ENCODE measurements around the gene CLDN9. TPM values are rescaled to one million over a fixed set of nuclear protein-coding genes. Genes with fewer than 3 reads are reported as not detected.

CLDN9 gene
- total and polyA plus RNA-seq, 5 donors from 2014 or later: not detected

DNA sequence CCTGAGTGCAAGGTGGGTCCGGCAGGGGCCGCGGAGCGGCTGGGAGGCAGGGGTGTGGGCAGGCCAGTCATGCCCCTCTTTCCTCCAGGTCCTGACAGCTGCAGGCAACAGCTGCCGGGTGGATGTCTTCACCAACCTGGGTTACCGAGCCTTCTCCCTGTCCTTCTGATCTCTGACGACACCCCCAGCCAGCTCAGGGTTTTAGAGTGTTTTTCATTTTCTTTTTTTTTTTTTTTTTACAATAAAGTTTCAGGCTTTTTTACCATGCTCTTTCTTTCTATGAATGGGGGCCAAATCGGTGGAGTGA, 14.7 kb downstream of the CLDN9 start:
- Mint-ChIP-seq H3K27me3 (peaks cover 37% of the 10 kb centered on the region), H3K4me3 (peak overlapping the region in 1 of 4 donors; percentile 27), H3K36me3 (peaks cover 4% of the 10 kb centered on the region), H3K27ac (peak overlapping the region in 1 of 3 donors; percentile 43), H3K9me3 (peaks cover 0 to 2% (median 0%) of the 10 kb centered on the region in 7 donors), H3K4me1 (peaks cover 4 to 55% (median 25%) of the 10 kb centered on the region in 4 donors)
- H3K4me3 ChIP-seq (ENCODE audit: low read depth, low read length): no peak overlapping the region
- H3K4me1 ChIP-seq (ENCODE audit: control insufficient read depth, insufficient read depth, low read length, poor library complexity, severe bottlenecking): peaks cover 45% of the 10 kb centered on the region
- H3K27ac ChIP-seq (ENCODE audit: insufficient read depth, low read length, poor library complexity, severe bottlenecking): no peak overlapping the region
- ATAC-seq (ENCODE audit: low read depth in 2 of 2) (no peak), DNase-seq (no peak)
- peaks cover 7% of the 10 kb centered on the region for H3K27me3 ChIP-seq (ENCODE audit: control insufficient read depth, insufficient read depth, low read length)
- H3K36me3 ChIP-seq (ENCODE audit: control insufficient read depth, insufficient read depth, low read length): peaks cover 11% of the 10 kb centered on the region
- H3K9me3 ChIP-seq (ENCODE audit: control insufficient read depth in 2 of 2, low read length in 2 of 2): no peaks in the 10 kb centered on the region

DNA sequence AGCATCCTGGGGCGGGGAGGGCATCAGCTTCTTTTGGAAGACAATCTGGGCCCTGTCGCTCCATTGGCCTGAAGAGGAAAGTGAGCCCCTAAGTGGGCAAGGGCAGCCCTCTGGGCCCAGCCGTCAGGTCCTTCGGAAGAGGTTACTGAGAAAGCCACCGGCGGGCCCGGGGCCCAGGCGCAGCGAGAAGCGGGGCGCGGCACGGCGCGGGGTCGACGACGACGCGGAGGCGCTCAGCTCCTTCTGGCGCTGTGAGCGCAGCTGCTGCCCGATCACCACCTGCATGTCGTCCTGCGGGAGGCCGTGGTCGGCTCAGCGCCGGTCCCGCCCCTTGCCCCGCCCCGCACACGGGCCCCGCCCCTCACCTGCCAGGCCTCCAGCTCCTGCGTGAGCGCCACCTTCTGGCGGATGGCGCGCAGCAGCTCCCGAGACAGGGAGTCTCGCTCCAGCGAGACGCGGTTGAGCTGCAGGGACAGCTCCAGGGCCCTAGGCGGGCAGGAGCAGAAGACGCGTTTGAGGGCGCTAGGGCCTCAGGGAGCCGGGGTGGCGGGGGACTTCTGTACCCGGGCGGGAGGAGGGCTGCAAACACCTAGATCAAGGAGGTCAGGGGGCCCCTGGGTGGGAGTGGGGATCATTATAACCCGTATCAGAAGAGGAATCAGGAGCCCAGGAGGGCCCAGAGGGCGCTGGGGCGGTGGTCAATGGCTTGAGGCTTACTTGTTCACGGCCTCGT, 15.4 kb downstream of the CLDN9 start:
- H3K27me3 ChIP-seq (ENCODE audit: control insufficient read depth, insufficient read depth, low read length): peaks cover 9% of the 10 kb centered on the region
- peaks cover 4 to 48% (median 20%) of the 10 kb centered on the region in 4 donors for H3K4me1 Mint-ChIP-seq
- ATAC-seq (ENCODE audit: low read depth in 2 of 2) (peak; percentile 40), DNase-seq (peak; percentile 79 to 88 (median 84))
- H3K27ac Mint-ChIP-seq: no peak overlapping the region
- H3K36me3 ChIP-seq (ENCODE audit: control insufficient read depth, insufficient read depth, low read length): peaks cover 11% of the 10 kb centered on the region
- peaks cover 38% of the 10 kb centered on the region for H3K4me1 ChIP-seq (ENCODE audit: control insufficient read depth, insufficient read depth, low read length, poor library complexity, severe bottlenecking)
- H3K4me3 Mint-ChIP-seq: peak overlapping the region in 1 of 4 donors; percentile 41
- no peak overlapping the region for H3K27ac ChIP-seq (ENCODE audit: insufficient read depth, low read length, poor library complexity, severe bottlenecking)
- peaks cover 4% of the 10 kb centered on the region for H3K36me3 Mint-ChIP-seq
- H3K9me3 ChIP-seq (ENCODE audit: control insufficient read depth in 2 of 2, low read length in 2 of 2): no peaks in the 10 kb centered on the region
- peaks cover 44% of the 10 kb centered on the region for H3K27me3 Mint-ChIP-seq
- H3K9me3 Mint-ChIP-seq: peaks cover 0 to 3% (median 0%) of the 10 kb centered on the region in 7 donors
- H3K4me3 ChIP-seq (ENCODE audit: low read depth, low read length): no peak overlapping the region

GRCh38 chr16:3028716-3029319, 16.1 kb downstream of the CLDN9 start:
- Mint-ChIP-seq H3K27ac (no peak overlapping the region), H3K36me3 (peaks cover 4% of the 10 kb centered on the region), H3K4me1 (peaks cover 4 to 41% (median 20%) of the 10 kb centered on the region in 4 donors), H3K4me3 (peak overlapping the region in 2 of 4 donors; percentile 40 to 41), H3K9me3 (peaks cover 0 to 3% (median 0%) of the 10 kb centered on the region in 7 donors), H3K27me3 (peaks cover 50% of the 10 kb centered on the region)
- DNase-seq (no peak), ATAC-seq (ENCODE audit: low read depth in 2 of 2) (no peak)
- Histone ChIP-seq H3K4me1 (ENCODE audit: control insufficient read depth, insufficient read depth, low read length, poor library complexity, severe bottlenecking) (peaks cover 31% of the 10 kb centered on the region), H3K27ac (ENCODE audit: insufficient read depth, low read length, poor library complexity, severe bottlenecking) (no peak overlapping the region), H3K27me3 (ENCODE audit: control insufficient read depth, insufficient read depth, low read length) (peaks cover 16% of the 10 kb centered on the region), H3K4me3 (ENCODE audit: low read depth, low read length) (no peak overlapping the region), H3K36me3 (ENCODE audit: control insufficient read depth, insufficient read depth, low read length) (peaks cover 11% of the 10 kb centered on the region), H3K9me3 (ENCODE audit: control insufficient read depth in 2 of 2, low read length in 2 of 2) (no peaks in the 10 kb centered on the region)

DNA sequence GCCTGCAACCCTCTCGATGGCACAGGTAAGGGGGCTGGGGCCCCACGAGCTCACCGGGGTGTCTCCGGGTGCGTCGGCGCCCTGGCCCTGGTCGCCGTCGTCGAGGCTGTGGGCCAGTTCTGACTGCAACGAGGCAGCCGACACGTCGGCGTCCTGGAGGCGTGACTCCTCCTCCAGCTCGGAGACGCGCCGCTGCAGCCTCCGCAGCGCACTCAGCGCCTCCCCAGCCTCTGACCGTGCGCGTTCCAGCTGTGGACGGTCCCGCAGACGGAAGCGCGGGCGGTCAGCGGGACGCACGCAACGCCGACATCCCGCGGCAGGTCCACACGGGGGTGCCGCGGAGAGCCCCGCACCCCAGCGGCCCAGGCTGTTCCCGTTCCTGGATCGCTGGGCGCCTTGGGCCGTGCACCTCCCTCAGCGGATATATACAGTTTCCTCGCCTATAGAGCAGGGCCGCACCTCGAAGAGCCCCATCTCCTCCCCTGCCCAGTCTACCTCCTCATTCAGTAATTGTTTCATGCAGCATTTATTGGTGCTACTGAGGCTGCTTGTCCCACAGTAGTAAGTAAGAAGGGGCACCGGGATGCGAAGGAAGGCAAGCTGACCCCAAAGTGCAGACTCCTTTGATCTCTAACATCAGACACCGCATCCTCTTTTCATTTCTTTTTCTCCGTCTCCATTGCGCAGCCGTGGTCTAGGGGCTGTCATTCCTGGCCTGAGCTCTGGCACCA, 16.9 kb downstream of the CLDN9 start:
- H3K36me3 Mint-ChIP-seq: no peaks in the 10 kb centered on the region
- peak overlapping the region; percentile 40 to 89 (median 67) for H3K4me3 Mint-ChIP-seq
- peak in 1 of 2 donors; percentile 19 for ATAC-seq (ENCODE audit: low read depth in 2 of 2)
- Histone ChIP-seq H3K4me1 (ENCODE audit: control insufficient read depth, insufficient read depth, low read length, poor library complexity, severe bottlenecking) (peaks cover 26% of the 10 kb centered on the region), H3K9me3 (ENCODE audit: control insufficient read depth in 2 of 2, low read length in 2 of 2) (no peaks in the 10 kb centered on the region), H3K27me3 (ENCODE audit: control insufficient read depth, insufficient read depth, low read length) (peaks cover 21% of the 10 kb centered on the region), H3K27ac (ENCODE audit: insufficient read depth, low read length, poor library complexity, severe bottlenecking) (no peak overlapping the region), H3K4me3 (ENCODE audit: low read depth, low read length) (peak overlapping the region; percentile 19), H3K36me3 (ENCODE audit: control insufficient read depth, insufficient read depth, low read length) (peaks cover 11% of the 10 kb centered on the region)
- peaks cover 0 to 4% (median 0%) of the 10 kb centered on the region in 7 donors for H3K9me3 Mint-ChIP-seq
- H3K27ac Mint-ChIP-seq: no peak overlapping the region
- peak in 1 of 3 donors; percentile 62 for DNase-seq
- H3K4me1 Mint-ChIP-seq: peaks cover 0 to 34% (median 14%) of the 10 kb centered on the region in 4 donors
- H3K27me3 Mint-ChIP-seq: peaks cover 51% of the 10 kb centered on the region

- H3K36me3 ChIP-seq (ENCODE audit: control insufficient read depth, insufficient read depth, low read length): peaks cover 11% of the 10 kb centered on the region
- Mint-ChIP-seq H3K4me1 (peaks cover 0 to 34% (median 12%) of the 10 kb centered on the region in 4 donors), H3K36me3 (no peaks in the 10 kb centered on the region), H3K27me3 (peaks cover 56% of the 10 kb centered on the region), H3K27ac (no peak overlapping the region), H3K4me3 (peak overlapping the region in 3 of 4 donors; percentile 40 to 72 (median 62)), H3K9me3 (peaks cover 0 to 7% (median 0%) of the 10 kb centered on the region in 7 donors)
- no peak overlapping the region for H3K27ac ChIP-seq (ENCODE audit: insufficient read depth, low read length, poor library complexity, severe bottlenecking)
- peaks cover 26% of the 10 kb centered on the region for H3K4me1 ChIP-seq (ENCODE audit: control insufficient read depth, insufficient read depth, low read length, poor library complexity, severe bottlenecking)
- H3K9me3 ChIP-seq (ENCODE audit: control insufficient read depth in 2 of 2, low read length in 2 of 2): no peaks in the 10 kb centered on the region
- ATAC-seq (ENCODE audit: low read depth in 2 of 2) (no peak), DNase-seq (no peak)
- H3K27me3 ChIP-seq (ENCODE audit: control insufficient read depth, insufficient read depth, low read length): peaks cover 23% of the 10 kb centered on the region
- no peak overlapping the region for H3K4me3 ChIP-seq (ENCODE audit: low read depth, low read length)
These were observed 17.8 kb downstream of the CLDN9 start for GRCh38 chr16:3030222-3031212.

DNA sequence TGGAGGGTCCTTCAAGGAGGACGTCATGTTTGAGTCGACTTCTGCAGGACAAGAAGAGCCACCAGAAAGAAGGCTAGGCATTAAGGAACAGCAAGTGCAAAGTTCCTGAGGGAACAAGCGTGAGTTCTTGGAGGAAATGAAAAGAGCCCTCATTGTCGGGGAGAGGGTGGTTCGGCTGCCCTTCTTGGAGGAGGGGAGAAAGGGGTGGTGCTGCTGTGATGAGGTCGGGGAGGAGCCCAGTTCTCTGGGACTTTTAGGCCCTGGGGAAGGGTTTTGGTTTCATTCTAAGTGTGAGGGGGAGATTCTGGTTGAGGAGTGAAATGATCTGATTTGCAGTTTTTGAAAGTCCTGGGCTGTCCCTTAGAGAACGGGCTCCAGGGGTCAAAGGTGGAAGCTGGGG, 19.9 kb downstream of the CLDN9 start:
- Histone ChIP-seq H3K27ac (ENCODE audit: insufficient read depth, low read length, poor library complexity, severe bottlenecking) (no peak overlapping the region), H3K4me3 (ENCODE audit: low read depth, low read length) (no peak overlapping the region), H3K4me1 (ENCODE audit: control insufficient read depth, insufficient read depth, low read length, poor library complexity, severe bottlenecking) (peaks cover 41% of the 10 kb centered on the region), H3K27me3 (ENCODE audit: control insufficient read depth, insufficient read depth, low read length) (peaks cover 31% of the 10 kb centered on the region), H3K36me3 (ENCODE audit: control insufficient read depth, insufficient read depth, low read length) (no peaks in the 10 kb centered on the region), H3K9me3 (ENCODE audit: control insufficient read depth in 2 of 2, low read length in 2 of 2) (no peaks in the 10 kb centered on the region)
- ATAC-seq (ENCODE audit: low read depth in 2 of 2) (no peak), DNase-seq (no peak)
- Mint-ChIP-seq H3K4me1 (peaks cover 0 to 35% (median 10%) of the 10 kb centered on the region in 4 donors), H3K4me3 (no peak overlapping the region), H3K27me3 (peaks cover 70% of the 10 kb centered on the region), H3K27ac (no peak overlapping the region), H3K9me3 (peaks cover 0 to 7% (median 0%) of the 10 kb centered on the region in 7 donors), H3K36me3 (no peaks in the 10 kb centered on the region)
